Renal cortex interstitium (tissue), 11 donors: ENCODE data around the gene CUX1. TPM values are rescaled to one million over a fixed set of nuclear protein-coding genes. Genes with fewer than 3 reads are reported as not detected.

ENCODE experiments used
- DNase-seq, 11 donors: peaks; one replicate each; pipeline ENCODE4 v3.0.0-alpha.2; 2013; ENCODE audit warnings: low read depth in 9 of 11, low spot score in 4 of 11; ENCODE audit errors: extremely low read depth in 1 of 11
- polyA plus RNA-seq, 3 donors: library from polyadenylated mRNA; unstranded; fragments of 120-200 nt; gene quantifications; one replicate each; pipeline ENCODE4 v1.2.1, GENCODE V29; 2013; ENCODE audit not compliant: insufficient read length in 3 of 3

The CUX1 gene
- polyA plus RNA-seq, 3 donors, result 93.9 to 103 (median 98.0) TPM

DNA sequence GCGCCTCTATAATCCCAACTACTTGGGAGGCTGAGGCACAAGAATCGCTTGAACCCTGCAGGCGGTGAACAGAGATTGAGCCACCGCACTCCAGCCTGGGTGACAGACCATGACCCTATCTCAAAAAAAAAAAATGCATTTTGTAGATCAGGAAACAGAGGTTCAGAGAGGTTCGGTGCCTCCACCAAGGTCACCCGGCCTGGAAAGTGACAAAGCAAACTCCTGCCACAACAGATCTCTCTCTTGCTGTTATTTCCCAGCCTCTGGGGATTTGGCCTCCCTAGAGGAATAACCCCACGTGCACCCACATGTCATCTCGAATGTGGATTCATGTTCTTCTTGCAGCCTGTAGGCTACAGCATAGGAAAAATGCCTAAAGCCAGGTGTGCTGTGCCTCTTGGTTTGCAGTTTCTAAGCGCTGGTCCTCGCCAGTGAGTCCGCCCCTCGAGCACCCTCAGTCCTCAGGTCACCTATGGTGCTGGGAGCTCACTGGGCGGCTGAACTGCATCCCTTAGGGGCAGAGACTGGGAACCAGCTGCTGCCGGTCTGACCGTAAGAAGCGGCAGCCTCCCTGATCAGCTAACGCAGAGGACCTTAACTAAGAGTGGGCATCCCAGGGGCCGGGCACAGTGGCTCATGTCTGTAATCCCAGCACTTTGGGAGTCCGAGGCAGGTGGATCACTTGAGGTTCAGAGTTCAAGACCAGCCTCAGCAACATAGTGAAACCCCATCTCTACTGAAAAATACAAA lies 417.6 kb downstream of the CUX1 start:
- DNase-seq, result no peak

DNA sequence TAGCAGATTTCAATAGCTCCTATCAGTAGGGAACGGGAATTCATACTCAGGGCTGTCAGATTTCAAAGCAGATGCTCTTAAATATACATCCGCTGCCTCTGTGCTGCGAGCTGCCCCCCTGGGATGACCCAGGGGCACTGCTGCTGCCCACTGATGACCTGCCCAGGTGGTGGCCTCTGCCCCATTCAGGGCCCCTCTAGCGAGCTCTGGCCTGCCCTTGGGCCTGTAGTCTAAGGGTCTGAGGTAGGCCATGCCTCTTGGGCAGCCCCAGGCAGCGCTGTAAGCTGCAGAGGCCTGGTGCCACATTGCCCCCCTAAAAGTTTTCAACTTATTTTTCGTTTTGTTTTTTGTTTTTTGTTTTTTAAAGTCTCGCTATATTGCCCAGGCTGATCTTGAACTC lies 418.7 kb downstream of the CUX1 start:
- DNase-seq, result no peak

DNA sequence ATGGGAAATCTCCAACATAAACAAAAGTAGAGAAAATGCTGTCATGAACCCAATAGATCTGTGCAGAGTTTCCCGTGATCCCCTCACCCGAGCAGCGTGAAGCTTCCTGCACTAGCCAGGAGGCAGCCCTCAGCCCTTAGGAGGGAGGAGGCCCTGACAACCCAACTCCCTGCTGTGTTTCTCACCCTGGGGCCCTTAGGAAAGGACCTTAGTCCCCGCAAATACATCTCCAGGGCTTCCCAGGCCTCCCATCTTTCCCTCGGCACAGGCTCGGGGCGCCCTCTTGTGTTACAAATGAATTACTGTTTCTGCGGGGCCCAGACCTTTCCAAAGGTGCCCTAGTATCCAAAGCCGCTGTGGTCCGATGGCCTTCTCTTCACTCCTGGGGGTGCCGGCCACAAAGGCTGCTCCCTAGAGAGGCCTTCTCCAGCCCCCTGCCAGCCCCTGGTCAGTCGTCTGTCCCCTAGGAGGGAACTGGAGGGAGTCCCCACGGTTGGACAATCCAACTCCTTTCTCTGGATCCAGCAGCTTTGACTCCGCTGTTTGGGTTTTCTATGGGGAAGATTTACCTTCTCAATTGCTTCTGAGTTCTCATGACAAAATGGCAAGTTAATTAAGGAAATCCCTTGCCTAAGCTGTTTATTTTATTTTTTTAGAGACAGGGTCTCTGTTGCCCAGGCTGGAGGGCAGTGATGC lies 419.3 kb downstream of the CUX1 start:
- peak in 10 of 11 donors; percentile 10 to 47 (median 40) for DNase-seq

DNA sequence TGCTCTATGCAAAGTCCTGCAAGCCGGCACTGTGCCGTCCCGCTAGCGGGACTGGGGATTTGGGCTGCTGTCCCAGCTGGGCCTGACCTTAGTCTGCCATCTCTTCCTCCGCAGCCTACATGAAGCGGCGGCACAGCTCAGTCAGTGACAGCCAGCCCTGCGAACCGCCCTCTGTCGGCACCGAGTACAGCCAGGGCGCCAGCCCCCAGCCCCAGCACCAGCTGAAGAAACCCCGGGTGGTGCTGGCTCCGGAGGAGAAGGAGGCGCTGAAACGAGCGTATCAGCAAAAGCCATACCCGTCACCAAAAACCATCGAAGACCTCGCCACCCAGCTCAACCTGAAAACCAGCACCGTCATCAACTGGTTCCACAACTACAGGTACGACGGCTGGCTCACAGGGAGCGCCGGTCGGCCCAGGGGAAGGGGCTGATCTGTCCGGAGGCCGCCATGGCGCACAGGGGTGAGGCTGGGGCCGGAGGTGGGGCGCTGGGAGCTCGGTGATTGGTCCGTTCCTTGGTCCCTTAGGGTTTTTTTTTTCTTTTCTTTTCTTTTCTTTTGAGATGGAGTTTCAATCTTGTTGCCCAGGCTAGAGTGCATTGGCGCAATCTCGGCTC lies 421.9 kb downstream of the CUX1 start:
- no peak for DNase-seq

DNA sequence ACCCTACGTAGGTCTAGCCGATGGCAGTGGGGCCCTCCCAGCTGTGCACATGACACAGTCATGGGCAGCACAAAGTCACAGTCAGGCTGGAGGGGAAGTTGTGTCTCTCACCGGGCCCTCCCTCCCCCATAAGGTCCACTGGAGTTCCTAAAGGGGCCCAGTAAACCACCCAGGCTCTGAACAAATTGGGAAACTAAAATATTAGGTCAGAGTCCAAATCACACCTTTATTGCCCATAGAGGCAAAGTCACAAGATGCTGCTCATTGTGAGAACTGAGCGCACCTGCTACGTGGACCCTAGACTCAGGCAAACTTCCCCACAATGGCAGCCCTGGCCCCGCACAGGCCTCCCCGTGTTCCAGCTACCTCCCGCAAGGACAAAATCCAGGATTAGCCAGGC lies 424.0 kb downstream of the CUX1 start:
- DNase-seq, result no peak

DNA sequence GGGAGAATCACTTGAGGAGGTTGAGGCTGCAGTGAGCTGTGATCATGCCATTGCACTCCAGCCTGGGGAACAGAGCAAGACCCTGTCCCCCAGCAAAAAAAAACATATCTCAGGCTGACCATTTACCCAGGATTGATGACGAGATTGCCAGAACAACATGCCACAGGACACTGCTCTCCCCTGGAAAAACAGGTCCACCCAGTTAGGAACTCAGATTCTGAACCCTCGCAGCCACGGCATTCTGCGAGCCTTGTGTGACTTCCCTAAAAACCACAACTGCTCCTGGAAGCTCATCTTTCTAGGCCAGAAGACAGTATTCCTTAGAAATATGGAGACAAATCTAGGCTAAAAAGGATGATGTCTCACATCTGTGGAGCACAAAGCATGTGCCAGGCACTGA lies 427.2 kb downstream of the CUX1 start:
- DNase-seq, result peak in 1 of 11 donors; percentile 5

DNA sequence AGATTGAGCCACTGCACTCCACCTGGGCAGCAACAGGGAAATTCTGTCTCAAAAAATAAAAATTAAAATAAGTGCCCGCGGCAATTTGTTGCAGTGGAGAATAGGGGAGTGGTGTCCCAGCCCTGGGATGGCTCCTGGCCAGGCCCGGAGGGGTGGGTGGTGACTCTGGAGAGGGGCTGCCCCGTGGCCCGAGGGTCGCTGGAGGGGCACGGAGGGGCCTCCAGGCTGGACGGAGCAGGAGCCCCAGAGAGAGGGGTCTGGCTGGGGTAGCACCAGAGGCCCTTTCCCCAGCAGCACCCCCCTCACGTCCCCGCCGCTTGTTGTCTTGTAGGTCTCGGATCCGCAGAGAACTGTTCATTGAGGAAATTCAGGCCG lies 430.6 kb downstream of the CUX1 start:
- no peak for DNase-seq

DNA sequence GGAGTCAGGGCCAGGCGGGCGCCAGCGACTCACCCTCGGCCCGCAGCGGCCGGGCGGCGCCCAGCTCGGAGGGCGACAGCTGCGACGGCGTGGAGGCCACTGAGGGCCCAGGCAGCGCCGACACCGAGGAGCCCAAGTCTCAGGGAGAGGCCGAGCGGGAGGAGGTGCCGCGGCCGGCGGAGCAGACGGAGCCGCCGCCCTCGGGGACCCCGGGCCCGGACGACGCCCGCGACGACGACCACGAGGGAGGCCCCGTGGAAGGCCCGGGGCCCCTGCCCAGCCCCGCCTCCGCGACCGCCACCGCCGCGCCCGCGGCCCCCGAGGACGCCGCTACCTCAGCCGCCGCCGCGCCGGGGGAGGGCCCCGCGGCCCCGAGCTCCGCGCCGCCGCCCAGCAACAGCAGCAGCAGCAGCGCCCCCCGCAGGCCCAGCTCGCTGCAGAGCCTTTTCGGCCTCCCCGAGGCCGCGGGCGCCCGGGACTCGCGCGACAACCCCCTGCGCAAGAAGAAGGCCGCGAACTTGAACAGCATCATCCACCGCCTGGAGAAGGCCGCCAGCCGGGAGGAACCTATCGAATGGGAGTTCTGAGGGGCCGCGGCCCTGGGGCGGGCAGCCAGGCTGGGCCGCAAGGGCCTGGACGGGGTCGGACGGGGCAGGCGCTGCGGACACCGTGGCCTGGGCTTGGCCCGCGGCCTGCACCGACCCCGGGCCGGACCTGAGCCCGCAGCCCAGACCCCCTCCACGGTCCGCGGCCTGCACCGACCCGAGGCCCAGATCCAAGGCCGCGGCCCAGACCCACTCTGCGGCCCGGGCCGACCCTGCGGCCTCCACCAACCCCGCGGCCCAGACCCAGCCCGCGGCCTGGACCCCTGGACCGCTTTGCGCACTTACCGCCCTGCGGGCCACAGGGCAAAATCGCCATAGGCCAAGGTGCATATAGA lies 431.3 kb downstream of the CUX1 start:
- no peak for DNase-seq

DNA sequence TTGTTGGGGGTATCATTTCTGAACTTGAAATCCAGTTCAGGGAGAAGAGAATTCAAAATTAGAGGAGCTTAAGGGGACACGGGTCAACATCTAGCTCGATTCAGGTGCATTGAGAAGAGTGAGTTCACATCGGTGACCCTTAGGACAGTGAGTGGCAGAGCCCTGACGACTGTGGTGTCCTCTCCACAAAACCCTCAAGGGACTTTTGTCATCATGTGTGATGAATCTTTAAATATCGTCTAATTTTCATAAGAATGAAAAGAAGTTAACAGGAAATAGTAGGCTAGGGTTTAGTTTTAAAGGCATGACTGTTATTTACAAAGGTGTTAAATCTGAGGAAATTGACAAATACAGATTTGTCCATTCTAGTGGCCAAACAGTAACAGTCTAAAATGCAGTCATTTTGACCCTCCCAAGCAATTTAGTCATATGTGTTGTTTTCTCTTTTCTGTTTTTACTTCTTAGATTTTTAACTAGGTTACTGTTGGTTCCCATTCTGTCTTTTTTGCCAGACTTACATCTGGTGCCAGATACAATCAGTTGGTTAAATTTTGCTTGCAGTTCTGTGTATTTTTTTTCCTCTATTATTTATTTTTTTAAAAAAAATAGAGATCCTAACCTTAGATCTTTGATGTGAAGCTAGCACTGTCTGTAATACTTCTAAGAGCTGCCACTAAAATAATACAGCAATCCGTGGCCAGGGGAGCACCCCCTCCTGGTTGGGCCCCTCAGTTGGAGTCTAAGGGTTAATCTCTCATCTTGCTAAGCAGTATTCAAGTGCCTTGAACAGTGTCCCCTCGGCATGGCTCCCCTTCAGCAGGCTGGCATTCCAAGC lies 434.3 kb downstream of the CUX1 start:
- no peak for DNase-seq

DNA sequence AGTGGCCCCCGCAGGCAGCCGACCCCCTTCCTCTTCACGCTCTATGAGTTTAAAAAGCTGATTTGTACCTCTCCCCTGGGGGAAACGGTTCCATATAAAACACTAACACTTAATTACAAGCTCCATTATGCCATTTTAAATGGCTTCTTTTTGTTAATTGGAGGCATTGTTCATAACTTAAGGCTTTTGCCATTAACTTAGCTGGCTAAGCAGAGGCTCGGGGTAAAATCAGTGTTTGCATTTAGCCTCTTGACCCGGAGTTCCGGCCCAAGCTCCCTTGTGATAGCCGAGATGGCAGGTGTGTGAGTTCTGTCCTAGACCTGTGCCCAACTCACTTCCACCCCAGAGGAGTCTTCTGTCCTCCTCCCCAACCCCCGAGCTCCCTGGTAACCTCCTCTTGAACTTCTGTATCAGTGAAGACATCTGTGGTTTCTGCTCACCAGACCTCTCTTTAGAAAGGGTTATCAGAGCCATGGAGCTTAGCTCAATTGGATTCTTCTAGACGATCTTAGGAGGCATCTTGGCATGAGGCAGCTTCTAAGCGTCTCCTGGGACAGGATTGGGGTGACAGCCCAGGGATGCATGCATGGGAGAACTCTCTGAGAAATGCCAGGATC lies 435.0 kb downstream of the CUX1 start:
- DNase-seq, result no peak

DNA sequence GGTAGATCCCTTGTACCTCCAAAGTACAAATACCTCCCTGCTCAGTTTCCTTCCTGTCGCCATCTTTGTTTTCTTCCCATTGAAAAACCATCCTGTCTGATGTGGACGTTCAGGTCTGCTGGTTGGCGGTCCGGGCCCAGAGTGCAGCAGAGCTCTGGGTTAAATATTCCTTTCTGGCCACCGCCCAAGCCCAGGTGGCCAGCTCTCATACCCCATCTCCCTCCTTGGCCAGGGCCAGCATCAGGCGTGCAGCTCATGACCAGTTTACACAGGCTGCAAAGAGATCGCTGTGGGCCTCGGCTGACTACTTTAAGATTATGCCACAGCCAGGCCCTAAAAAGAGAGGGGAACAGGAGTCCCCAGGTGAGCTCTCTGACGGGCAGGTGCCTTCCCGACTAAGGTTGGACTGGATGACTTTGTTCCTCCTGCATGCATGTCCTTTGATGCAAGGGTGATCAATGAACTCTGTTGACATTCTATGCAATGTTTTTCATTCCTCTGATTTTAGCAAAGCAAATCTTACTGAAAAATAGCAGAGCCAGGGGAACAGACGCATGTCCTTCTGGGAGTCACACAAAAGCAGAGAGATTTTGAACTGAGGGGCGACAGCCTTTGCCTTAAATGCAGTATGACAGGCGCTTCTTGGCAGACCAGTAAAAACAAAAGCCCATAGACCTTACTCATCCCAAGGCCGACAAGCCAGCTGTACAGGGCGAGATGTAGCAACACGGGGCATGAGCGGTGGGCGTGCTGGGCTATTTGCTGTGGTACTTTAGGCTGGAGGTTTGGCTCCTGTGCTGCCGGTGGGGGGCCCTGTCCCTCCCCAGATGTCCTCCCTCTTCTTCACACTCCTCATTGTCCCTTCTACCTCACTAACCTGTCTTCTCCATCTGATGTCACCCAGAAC lies 435.9 kb downstream of the CUX1 start:
- no peak for DNase-seq

DNA sequence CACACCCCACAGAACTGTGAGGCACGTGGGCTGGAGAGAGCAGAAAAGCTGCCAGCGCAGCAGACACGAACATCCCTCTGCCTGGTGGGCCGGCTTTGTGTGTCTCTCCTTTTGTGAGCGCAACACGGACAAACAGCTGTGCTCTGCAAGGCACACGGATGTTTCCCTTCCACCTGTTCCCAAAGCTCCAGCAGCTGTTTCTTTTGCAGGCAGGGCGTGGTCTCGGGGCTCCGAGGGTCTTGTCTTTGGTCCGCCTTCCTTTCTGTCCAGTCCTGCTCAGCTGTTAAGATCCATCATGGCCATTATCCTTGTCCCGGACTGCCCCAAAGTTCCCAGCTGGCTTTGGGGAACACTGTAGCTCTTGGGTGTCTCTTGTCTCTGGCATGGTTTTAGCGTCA lies 436.5 kb downstream of the CUX1 start:
- no peak for DNase-seq

DNA sequence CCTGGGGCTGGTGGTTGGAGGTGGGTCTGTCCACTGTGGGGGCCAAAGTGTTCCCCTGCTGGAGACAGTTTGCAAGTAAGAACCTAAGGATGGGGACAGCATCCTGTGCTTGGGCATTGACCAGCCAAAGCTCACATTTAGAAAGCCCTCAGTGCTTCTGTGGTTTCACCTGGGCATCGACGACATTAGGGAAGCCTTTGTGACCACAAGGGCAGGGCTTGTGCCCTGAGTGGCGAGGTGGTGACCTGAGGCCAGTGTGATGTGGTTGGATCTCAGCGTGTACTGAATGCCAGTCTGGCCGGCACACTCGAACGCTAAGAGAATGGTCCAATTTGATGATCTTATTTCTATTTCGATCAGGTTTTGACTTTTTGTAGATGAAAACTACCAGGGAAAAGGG lies 437.1 kb downstream of the CUX1 start:
- DNase-seq, result no peak

DNA sequence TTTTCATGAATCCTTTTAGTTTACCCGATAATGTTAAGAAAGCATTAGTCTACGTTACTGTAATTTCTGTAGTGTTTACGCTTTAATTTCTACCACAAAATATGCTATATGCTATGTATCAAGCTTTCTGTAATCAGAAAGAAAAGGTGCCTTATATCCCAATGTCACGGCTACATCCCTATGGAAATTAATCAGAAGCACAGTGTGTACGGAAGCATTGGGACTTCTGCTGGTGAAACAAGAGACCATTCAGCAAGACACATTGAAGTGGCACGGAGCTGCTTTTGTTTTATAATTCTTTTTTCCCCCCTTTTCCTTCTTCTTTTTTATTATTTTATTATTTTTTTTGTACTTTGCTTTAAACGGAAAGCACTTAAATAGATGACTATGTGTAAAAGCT lies 438.1 kb downstream of the CUX1 start:
- DNase-seq, result no peak

DNA sequence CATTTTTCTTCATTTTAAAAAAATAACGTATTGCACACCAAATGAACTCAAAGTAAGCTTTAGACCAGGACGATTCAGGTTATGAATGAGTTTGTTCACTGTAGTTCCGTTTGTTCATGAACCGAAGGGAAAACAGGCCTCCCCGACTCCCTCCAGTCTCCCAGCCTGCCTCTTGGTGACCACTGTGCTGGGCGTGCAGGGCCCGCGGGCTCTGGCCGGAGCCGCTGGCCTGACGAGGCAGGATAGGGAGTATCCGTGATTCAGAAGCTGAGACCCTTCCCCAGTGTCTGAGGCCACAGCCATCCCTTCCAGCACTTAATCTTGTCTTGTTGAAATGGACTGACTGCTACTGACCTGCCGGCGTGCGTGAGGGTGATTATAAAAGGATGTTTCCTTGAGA lies 438.5 kb downstream of the CUX1 start:
- no peak for DNase-seq

DNA sequence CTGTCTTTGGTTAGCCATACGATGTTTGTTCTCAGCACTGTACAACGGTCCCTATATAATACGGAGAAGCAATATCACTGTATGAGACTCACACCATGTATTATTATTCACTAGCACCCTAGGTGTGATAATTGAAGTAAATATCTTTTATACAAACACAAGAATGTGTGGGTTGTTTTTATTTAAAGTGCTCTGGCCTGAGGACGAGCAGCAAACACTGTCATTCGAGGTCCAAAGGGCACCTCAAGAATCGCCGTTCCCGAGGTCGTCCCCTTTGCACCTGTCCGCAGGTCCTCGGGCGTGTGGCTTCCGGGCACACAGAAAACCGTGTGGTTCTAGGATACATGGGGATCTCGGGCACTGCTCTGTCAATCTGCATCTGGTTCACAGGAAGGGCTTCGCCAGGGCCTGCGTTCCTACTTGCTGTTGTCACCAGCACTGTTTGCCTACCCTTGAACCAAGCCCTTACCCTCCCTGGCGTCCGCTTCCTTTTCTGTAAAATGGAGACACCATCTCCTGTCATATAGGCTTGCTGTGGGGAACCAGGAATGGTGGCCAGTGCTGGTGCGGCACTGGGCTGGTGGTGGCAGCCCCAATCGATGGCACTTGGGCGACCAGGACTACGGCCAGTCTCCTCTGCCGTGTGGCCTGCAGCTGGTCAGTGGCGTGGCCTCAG lies 440.8 kb downstream of the CUX1 start:
- DNase-seq, result no peak

DNA sequence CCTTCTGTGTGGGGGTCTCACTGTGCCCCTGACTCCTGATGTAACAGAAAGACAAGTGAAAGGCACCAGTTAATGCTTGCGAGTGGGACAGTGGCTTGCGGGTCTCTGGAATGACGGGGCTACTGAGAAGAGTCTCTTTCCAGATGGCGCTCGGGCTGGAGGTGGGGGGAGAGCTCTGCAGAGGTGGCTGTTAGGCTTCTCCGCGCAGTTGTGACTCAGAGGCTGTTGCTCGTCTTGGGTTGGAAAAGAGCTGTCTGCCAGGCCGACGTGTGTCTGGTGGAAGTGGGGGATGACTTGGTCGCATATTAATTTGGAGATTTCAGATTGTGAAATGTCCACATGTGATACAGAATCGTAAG lies 441.3 kb downstream of the CUX1 start:
- no peak for DNase-seq
